Epithelial cell of esophagus (primary cell): ENCODE measurements around the gene EZH2.

Experiments
- DNase-seq: peaks from one replicate; pipeline ENCODE4 v3.0.0; 2010; ENCODE audit warnings: low read depth
- H3K4me3 ChIP-seq: 2 replicates; pipeline ENCODE4 v1.5.1; 2011; ENCODE audit warnings: mild to moderate bottlenecking, low read length, control low read depth
- TF ChIP-seq, protein P1 (sequence below): IDR thresholded peaks from 2 replicates; pipeline ENCODE4 v1.5.1; 2011; ENCODE audit warnings: low read depth, mild to moderate bottlenecking, low read length, control low read depth, inconsistent platforms; ENCODE audit not compliant: insufficient read depth; ENCODE audit errors: missing control alignments

Gene EZH2

DNA sequence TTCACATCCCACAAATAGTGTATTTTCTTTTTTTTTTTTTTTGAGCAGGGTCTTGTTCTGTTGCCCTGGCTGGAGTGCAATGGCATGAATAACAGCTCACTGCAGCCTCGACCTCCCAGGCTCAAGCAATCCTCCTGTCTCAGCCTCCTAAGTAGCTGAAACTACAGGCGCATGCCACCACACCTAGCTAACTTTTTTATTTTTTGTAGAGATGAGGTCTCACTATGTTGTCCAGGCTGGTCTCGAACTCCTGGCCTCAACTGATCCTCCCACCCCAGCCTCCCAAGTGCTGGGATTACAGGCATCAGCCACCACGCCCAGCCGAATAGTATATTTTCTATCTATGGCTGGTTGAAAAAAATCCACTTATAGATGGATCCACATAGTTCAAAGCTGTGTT, 12.5 kb downstream of the EZH2 start:
- H3K4me3 ChIP-seq, result no peak overlapping the region
- TF ChIP-seq, protein P1, sequence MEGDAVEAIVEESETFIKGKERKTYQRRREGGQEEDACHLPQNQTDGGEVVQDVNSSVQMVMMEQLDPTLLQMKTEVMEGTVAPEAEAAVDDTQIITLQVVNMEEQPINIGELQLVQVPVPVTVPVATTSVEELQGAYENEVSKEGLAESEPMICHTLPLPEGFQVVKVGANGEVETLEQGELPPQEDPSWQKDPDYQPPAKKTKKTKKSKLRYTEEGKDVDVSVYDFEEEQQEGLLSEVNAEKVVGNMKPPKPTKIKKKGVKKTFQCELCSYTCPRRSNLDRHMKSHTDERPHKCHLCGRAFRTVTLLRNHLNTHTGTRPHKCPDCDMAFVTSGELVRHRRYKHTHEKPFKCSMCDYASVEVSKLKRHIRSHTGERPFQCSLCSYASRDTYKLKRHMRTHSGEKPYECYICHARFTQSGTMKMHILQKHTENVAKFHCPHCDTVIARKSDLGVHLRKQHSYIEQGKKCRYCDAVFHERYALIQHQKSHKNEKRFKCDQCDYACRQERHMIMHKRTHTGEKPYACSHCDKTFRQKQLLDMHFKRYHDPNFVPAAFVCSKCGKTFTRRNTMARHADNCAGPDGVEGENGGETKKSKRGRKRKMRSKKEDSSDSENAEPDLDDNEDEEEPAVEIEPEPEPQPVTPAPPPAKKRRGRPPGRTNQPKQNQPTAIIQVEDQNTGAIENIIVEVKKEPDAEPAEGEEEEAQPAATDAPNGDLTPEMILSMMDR, result no peak
- no peak for DNase-seq

DNA sequence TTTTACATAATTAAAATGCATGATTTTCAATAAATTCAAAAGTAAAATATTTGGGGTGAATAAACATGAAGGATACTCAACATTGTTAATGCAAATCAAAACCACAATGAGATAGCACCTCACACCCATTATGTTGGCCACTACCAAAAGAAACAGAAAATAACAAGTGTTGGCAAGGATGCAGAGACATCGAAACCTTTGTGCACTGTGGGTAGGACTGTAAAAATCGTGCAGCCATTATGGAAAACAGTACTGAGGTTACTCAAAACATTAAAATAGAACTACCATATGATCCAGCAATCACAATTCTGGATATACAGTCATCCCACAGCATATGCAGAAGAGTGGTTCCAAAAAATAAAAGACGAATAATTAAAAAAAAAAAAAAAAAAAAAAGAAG, 13.1 kb downstream of the EZH2 start:
- no peak for DNase-seq
- TF ChIP-seq, protein P1, result no peak
- H3K4me3 ChIP-seq, result no peak overlapping the region

DNA sequence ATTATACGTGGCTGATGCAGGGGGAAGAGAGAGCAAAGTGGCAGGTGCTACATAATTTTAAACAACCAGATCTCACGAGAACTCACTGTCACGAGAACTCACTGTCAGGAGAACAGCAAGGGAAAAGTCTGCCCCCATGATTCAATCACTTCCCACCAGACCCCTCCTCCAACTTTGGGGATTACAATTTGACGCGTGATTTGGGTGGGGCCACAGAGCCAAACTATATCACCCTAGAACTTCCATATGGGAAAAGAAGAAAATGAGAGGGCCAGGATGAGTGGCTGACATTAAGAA, 15.8 kb downstream of the EZH2 start:
- no peak overlapping the region for H3K4me3 ChIP-seq
- TF ChIP-seq, protein P1, result no peak
- DNase-seq, result no peak

DNA sequence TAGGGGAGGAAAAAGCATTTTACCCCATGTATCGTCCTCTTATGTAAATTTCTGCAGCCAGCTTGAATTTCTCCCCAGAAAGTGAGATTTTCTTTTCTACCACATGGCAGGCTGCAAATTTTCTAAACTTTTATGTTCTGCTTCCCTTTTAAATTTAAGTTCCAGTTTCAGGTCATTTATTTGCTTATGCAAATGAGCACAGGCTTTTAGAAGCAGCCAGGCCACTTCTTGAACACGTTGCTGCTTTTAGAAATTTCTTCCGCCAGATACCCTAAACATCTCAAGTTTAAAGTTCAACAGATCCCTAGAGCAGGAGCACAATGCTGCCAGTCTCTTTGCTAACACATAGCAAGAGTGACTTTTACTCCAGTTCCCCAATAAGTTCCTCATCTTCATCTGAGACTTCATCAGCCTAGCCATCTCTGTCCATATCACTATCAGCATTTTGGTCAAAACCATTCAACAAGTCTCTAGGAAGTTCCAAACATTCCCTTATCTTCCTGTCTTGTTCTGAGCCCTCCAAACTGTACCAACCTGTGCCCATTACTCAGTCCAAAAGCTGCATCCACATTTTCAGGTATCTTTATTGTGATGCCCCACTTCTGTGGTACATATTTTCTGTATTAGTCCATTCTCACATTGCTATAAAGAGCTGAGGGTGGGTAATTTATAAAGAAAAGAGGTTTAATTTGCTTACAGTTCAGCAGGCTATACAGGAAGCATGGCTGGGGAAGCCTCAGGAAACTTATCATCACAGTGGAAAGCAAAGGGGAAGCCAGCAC, 16.3 kb downstream of the EZH2 start:
- H3K4me3 ChIP-seq, result no peak overlapping the region
- TF ChIP-seq, protein P1, result no peak
- DNase-seq, result no peak

DNA sequence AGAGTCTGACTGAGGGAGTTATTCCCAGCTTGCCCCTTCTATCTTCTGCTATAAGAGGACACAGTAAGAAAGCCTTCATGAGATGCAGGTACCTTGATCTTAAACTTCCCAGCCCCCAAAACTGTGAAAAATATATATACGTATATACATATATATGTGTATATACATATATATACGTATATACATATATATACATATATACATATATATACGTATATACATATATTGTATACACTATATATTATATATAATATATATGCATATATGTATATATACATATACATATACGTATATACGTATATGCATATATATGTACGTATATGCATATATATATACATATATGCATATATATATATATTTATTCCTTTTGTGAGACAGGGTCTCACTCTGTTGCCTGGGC, 17.7 kb downstream of the EZH2 start:
- H3K4me3 ChIP-seq, result no peak overlapping the region
- TF ChIP-seq, protein P1, result no peak
- no peak for DNase-seq

DNA sequence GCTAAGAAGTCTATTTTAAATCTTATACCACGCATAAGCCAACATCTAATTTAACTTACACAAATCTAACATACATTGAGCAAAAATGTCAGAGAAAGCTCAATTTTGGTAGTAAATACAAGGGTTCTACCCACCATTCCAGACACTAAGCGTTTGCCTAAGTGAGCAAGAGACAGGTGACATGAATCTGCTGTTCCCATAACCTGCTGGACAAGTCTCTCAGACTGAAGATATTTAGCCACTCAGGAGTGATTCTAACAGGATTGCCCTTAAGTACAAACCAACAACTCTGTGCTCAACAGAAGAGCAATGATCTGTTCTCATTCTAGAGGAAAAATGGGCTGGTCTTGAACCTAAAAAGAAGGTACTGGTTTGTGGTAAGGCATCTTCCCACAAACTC, 18.8 kb downstream of the EZH2 start:
- TF ChIP-seq, protein P1, result no peak
- no peak overlapping the region for H3K4me3 ChIP-seq
- peak; percentile 54 for DNase-seq

DNA sequence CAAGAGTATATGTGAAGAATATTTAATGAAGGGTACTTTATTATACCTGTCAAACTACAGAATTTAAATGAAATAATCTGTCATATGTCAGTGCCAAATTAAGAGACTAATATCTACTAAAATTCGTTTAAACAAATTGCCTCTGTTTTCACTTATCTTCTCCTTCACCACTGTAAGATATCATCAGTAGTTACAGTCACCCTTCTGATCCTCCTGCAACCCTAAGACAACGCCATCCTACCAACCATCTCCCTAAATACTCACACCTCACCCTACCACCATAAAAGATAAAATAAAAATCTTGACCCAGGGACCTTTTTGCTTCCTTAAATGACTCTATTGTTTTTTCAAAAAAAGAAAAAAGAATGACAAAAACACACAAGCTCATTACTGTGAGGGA, 20.8 kb downstream of the EZH2 start:
- DNase-seq, result no peak
- TF ChIP-seq, protein P1, result no peak

More for the DNA sequence above, 20.8 kb downstream of the EZH2 start:
- H3K4me3 ChIP-seq, result no peak overlapping the region
